NOMO-1 treated with dmso at 0.1 percent for 144 hours (cell line): Measurements from ENCODE around the gene SPON1.
"Not testable (repeated sequence)": the region's sequence is repeated elsewhere in the genome, so short reads cannot be mapped to it uniquely, and the experiment has no call there.

Source experiments
- DNase-seq: peaks from one replicate; lab custom pipeline; 2025; ENCODE audit not compliant: unreplicated experiment; lab: John Stamatoyannopoulos, UW

Gene SPON1

DNA sequence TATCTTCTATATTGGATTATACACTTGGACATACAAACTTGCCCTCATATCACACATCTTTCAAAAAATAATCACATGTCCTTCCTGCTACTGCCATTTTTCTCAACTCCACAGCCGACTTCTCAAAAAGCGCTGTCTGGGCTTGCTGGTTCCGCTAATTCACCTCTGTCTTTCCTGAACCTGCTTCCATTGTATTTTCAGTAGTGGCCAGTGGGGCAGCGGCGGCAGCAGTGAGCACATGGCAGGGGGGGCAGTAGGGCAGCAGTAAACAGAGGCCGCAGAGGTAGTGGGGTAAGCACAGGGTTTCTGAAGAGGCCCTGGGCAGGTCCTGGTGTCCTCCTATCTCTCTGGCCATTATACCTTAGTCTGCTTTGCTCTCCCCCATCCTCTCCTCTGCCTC, 270.1 kb downstream of the SPON1 start:
- no peak for DNase-seq

DNA sequence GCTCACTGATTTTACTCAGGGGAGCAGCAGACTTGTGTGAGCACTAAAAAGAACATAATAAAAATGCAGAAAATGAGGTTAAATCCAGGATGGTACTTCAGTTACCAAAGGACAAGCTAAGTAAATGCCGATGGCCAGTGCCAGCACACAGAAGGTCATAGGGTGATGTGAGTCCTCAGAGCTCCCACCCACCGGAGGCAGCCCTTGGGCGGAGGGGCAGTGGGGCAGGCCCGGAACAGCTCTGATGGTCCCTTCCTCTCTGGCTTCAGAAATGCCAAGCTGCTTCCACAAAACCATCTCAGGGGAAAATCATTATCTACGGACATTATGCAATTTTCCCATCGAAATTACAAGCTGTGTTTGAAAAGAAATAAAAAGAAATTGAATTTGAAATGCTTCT, 271.9 kb downstream of the SPON1 start:
- DNase-seq = no peak

DNA sequence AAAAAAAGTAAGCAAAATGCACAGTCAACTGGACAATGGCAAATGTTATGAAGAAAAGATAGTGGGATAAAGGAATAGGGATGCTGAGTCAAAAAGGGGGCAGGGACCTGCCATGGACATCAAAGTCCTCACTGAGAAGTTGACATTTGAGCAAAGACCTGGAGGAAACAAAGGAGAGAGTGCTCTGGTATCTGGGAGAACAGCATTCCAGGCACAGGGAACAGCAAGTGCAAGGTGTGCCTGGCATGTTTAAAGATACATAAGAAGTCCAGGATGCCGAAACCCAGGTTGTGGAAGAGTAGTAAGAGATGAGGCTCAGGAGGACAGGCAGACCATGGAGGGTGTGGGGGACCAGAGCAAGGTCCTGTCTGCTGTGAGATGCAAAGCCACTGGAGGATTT, 273.2 kb downstream of the SPON1 start:
- DNase-seq = no peak

DNA sequence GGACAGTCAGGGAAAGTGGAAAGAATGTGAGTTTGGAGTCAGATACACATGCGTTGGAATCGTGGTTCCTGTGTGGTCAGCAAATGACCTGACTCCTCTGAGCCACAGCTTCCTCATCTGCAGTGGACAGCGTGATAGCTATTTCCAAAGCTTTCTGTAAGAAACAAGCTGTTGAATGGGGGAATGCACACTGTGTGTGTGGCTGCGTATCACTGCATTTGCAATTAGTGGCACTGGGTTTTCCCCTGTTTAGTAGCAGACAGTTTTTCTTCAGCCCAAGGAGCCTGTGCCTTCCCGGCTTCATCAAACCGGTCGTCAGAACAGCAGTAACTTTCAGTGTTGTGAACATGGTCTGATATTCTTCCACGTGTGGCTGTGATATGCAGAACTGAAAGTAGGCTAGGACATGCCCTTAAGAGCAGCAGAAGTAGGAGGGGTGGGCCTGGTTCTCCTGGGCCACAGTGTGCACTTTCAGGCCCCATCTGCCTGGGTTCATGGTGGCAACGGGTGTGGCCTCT, 275.0 kb downstream of the SPON1 start:
- DNase-seq = peak; percentile 72

DNA sequence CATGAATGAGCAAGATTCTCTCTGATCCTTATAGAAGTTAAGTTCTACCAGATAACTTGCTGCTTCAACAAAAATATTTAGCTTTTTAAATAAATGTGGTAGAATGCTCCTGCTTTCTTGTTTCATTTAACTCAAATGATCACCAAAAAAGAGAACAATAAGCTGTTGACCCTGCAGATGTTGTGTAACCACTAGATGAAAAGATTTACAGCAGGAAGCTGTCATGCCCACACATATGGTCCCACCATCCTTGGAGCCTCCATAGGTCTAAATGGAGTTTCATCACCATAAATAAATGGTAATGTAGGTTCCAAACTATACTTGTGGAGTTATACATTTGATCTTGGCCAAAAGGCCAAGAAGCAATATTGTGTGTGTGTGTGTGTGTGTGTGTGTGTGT, 277.7 kb downstream of the SPON1 start:
- DNase-seq = peak; percentile 38

DNA sequence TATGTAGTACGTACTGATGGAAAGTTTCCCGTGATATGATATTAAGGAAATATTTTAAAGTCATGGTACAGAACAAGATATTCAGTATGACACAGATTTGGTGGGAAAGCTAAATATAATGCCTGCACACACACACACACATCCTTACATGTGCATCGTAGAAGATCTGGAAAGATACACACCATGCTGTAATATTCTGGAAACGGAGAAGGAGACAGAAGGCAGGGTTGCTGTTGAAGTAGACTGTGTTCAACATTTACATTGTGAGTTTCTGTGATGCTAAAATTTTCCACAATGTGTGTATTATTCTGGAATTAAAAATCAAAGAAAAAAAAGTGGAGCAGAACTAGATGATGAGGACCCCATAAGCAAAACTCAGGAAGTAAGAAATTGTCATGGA, 278.4 kb downstream of the SPON1 start:
- DNase-seq = no peak

DNA sequence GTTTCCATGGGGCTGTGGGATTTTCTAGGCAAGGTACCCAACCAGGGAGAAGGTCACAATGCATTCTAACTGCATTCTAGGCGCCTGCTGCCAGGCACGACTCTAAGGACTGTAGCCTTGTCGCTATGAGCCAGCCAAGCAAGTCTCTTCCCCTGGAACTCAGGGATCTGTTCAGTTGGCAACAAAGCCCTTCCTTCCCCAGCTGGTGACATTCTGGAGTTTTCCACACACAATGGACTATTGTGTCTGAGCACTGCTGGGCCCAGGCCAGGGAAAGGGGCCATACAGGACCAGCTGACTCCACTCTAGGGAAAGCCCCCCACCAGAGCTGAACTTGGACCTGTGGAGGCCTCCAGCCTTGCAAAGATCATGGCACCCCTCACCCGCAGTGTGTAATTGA, 279.7 kb downstream of the SPON1 start:
- DNase-seq = no peak

DNA sequence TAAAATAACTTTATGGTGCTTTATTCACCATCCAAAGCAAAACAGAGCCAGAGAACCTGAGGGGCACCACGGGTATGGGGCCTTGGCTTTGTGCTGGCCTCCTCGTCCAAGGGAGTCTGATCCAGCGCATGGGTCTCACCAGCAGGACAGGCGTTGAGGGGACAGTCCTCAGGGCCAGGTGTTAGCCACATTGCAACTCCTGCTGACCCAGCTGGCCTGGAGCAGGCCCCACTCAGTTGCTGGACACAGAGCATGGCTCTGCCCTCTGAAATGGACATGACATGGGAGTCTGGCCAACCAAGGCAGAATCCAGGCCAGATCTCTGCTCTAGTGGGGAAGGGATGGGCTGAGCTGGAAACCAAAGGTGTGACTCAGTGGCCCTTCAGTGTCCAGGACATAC, 280.2 kb downstream of the SPON1 start:
- no peak for DNase-seq

DNA sequence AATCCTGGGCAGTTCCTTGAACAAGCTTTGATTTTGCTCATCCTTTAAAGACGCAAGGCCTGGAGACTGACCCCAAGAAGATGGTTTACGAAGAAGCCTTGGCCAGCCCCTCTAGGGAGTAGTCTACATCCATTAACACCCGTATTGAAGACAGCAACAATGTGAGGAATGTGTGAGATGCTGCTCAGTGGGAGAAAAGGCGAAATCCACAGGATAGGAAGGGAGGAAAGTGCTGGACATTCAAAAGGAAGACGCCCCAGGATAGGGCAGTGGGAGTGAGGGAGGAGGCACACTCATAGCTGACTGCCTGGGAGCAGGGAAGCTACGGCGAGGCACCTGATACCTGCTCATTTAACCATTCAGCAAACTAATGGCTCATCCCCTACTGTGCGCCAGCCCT, 282.4 kb downstream of the SPON1 start:
- no peak for DNase-seq

DNA sequence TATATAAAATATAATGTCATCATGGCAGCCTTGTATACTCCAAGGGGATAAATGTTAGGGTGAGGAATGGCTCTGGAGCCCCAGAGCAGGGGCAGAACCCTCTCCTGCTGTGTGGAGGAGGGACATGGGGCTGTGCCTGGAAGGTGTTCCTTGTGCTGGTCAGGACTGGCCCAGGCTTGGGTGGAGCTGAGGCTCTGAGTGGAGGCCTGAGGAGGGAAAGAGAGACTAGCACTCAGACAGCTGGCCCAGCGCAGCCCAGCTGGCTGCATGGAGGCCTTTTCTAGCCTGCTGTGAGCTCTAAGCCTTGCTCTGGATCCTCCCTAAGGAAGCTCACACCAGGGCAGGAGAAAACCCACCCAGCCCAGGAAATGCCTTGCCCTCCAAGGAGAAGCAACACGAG, 282.9 kb downstream of the SPON1 start:
- no peak for DNase-seq

DNA sequence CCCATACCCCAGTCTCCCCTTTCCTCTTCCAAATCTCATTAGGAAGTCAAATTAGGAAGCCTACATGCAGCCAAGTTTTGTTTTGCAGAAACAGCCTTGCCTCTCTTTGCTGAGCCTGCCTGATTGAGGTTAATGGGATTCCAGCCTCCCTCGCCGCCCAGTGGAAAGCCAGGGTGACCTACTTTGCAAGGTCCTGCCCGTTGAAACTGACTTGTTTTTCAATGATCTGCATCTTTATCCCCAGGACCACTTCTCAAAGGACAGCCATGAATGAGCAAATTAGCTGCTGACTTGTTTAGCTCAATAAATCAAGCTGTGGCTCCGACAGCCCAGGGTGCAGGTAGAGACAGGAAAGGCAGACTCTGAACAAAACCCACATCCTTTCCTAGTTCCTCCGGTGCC, 286.1 kb downstream of the SPON1 start:
- DNase-seq = no peak

DNA sequence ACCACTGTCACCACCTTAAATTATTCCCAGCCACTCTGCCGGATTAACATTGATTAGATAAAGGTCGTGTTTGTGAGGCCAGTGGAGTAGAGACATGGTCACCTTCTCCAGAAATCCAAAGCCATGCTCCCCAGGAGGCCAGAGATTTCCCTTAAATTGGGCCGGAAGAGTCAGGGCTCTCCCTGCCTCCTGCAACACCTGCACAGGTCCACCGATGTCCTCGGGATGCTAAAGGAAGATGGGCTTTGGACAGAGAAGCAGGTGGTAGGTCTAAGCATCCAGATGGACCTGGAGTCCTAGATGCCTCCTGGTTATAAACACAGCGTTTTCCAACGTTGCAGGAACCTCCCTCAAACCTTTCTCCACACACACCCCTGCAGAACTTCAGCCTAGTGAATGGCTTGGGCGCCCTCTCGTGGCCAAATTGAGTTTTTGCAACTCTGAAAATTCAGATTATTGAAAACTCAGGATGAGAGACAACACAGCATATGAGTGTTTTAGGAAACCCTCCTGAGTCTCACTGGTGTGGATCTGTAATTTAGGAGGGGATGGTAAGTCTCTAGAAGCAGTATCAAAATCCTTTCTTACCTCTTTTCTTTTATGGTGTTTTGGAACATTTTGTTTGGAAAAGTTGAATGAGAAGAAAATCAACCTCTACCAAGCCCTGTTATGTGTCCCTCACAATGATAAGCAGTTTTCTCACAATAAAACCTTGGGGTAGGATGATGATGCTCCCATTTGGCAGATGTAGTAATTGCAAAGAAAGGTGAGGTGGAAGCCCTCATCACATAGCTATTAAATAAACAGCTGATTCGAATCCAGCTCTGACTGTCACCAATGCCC, 286.8 kb downstream of the SPON1 start:
- peak; percentile 31 for DNase-seq

DNA sequence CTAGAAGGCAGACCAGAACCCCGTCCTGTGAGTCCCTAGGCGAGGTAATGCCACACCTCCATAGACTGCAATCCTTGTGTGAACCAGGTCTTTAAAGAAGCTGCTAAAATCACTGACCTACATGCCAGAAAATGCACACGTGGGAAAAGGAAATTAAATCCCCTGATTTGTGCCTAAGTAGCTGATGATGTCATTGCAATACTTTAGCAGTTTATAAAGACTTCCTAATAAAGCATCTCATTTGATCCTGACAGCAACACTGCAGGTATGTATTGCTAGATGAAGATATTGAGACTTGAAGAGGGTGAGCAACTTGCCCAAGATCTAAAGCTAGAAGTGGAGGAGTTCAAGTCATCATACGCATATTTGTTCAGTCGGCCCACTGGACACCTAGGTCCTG, 289.2 kb downstream of the SPON1 start:
- DNase-seq = no peak

DNA sequence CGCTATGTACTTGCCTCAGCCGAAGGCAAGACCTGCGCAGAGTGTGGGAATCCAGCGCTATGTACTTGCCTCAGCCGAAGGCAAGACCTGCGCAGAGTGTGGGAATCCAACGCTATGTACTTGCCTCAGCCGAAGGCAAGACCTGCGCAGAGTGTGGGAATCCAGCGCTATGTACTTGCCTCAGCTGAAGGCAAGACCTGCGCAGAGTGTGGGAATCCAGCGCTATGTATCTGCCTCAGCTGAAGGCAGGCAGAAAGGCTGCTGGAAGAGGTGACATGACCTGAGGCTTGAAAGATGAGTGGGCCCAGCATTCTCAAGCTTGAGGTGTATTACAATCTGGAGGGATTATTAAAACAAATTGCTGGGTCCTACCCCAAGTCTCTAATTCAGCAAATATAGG, 290.0 kb downstream of the SPON1 start:
- DNase-seq = not testable (repeated sequence)

DNA sequence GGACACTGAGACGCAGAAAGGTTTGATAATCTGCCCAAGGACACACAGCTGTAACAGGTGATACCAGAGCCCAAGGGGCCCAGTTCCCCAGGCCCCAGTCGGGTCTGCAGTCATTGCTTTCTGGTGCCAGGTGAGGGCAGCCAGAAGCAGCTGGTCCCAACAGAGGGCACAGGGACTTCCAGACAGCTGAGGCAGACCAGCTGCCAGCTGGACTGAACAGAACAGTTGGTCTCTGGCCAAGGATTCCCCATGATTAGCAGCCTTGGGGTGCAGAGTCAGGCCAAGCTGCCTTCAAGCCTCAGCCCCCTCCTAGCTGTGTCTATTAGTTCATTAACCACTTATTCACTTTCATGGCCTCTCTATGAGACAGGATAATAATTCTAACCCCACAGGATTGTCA, 290.9 kb downstream of the SPON1 start:
- no peak for DNase-seq

DNA sequence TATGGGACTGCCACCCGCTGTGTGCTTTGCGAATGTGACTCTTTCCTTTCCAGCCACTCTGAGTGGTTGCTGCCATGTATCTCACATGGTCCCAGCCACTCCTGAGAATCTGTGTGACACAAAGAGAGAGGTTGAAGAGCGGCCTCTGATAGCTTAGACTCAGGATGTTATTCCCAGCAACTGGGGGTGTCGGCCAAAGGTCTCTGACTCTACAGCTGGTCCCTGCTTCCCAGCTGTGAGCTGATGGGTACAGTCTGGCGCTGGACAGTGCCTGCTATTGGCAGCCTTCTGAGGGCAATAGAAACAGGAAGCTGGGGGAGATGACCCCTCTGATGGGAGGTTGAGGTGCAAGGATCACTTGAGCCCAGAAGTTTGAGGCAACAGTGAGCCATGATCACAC, 291.3 kb downstream of the SPON1 start:
- DNase-seq = no peak

DNA sequence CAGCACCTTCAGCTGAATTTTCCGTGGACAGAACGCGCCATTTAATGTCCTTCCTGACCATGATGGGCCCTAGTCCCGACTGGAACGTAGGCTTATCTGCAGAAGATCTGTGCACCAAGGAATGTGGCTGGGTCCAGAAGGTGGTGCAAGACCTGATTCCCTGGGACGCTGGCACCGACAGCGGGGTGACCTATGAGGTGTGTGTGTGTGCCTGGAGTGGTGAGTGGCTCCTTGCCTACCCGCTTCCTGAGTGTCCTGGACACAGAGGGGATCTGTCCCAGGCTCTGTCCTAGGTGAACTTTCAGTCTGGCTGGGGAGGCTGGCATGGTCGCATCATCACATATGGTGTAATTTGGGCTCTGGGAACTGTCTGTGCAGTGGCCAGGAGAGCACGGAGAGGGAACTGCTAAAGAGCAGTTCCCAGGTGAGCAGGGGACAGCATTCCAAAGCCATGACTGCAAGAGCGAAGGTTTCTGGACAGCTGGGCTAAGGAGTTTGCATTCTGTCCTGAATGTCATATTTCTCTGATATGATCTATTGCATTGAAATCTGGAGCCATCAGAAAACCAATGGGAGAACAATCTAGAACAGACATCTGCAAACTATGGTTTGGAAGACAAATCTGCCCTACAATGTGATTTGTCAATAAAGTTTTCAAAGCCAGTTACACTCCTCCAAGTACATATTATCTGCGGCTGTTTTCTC, 292.2 kb downstream of the SPON1 start:
- no peak for DNase-seq

DNA sequence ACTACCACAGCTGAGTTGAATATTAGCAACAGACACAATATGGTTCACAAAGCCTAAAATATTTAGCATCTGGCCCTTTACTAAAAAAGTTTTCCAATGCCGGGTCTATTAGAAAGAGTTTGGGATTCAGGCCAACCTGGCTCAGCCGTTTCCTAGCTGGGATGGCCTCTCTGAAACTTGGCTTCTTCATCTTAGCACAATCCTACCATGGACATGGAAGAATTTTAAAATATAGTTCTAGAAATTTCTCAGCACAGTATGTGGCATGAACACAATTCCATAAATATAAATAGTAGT, 292.7 kb downstream of the SPON1 start:
- no peak for DNase-seq

DNA sequence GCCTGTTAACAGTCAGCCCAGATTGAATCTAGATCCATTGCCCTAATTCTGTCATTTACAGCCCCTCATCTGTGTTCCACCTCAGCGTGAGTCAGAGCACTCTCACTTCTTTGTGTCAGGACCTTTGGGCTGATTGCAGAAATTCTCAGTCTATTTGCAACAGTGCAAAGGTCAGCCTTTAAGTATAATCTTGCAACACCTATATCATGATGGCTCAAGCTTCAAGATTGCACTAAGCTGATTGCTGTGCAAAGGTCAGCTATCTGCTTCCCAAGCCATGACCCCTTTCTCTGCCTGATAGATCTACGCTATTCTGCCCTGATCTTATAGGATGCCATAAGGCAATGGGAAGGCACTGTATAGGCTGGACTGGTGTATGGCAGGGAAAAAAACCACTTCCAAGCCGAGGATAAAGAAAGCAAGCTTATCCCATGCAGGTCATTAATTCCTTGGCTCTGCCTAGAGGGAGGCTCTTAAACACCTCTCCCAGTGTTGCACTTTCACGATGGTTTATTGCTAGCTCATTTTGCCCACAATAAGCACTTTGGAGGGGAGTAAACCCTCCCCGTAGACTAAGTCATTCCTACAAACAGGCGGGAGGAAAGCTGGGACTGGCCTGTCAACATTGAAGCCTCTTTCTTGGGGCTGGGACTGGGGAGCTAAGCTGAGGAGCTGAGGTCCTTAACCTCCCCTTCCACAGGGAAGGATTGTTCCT, 295.9 kb downstream of the SPON1 start:
- DNase-seq = peak; percentile 70

DNA sequence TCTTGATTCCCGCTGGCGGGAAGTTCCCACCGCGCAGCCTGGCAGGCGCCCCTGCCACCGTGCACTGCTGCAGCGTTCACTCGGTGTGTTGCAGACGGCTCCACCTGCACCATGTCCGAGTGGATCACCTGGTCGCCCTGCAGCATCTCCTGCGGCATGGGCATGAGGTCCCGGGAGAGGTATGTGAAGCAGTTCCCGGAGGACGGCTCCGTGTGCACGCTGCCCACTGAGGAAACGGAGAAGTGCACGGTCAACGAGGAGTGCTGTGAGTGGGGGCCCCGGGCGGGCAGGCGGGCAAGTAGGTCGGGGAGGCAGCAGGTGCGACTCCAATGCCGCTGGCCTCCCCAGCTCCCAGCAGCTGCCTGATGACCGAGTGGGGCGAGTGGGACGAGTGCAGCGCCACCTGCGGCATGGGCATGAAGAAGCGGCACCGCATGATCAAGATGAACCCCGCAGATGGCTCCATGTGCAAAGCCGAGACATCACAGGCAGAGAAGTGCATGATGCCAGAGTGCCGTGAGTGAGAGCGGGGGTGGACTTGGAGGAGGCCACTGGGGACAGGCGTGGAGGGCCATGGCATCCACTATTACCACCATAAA, 296.8 kb downstream of the SPON1 start:
- no peak for DNase-seq

DNA sequence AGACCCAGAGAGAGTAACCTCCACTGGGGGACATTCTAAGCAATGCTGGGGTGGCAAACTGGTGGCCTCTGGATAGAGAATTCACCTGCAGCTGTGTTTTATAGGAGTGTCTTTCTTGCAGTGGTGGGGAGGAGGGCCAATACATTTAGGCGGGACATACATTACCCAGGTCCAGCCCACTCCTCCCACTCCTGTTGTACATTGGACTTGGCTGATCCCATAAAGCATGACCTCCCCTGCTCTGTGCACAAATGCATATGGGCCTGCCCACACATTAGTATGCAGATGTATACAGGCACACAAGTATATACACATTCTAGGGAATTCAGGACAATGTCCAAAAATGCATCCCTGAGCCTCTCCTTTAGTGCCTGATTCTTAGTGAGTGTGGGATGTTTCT, 297.4 kb downstream of the SPON1 start:
- DNase-seq = no peak

DNA sequence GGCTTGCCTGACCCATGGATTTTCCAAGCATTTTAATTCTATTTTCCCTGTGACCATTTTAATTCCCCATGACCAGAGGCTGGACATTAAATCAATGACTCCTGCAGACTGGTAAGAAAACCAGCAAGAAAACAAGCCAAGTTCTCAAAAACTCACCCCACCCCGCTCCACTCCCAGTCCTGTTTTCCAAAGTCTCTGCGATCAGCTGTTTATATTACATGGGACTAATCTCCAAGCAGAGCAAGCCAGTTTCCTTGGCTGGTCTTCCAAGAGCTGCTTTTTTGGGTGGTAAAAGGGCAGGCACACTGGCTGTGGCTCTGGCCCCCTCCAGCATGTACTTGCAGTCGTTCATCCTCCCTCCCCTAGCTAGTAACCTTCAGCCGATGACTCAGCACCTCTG, 298.5 kb downstream of the SPON1 start:
- DNase-seq = no peak
